Measurements from ENCODE around the gene MORC3. TPM values are rescaled to one million over a fixed set of nuclear protein-coding genes. Genes with fewer than 3 reads are reported as not detected.
"Not testable (repeated sequence)": the region's sequence is repeated elsewhere in the genome, so short reads cannot be mapped to it uniquely, and the experiment has no call there.

Gene MORC3
- total and polyA plus RNA-seq, 12 donors = 12.5 to 32.4 (median 23.6) TPM

DNA sequence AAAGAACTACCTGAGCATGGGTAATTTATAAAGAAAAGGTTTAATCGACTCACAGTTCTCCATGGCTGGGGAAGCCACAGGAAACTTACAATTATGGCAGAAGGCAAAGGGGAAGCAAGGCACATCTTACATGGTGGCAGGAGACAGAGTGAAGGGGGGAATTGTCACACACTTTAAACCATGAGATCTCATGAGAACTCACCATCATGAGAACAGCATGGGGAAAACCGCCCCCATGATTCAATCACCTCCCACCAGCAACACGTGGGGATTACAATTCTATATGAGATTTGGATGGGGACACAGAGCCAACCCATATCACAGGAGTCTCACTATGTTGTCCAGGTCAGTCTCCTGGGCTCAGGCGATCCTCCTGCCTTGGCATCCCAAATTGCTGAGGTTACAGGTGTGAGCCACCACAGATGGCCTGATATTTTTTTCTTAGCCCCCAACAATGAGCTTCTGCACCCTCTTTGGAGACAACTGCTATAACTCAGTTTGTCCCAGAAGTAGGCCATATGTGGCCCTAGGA, 22.5 kb upstream of the MORC3 start:
- no peak for DNase-seq
- WGBS, 4 donors = 88 to 94% (median 92%) methylated on average over 2 to 4 of the region's 4 CpGs
- TF ChIP-seq POLR2A (IDR thresholded peaks at IDR 0.05) = no peak
- TF ChIP-seq CTCF (IDR thresholded peaks at IDR 0.05) = no peak
- Histone ChIP-seq H3K4me3 (peak overlapping the region in 1 of 4 donors; percentile 36), H3K27me3 (no peaks in the 10 kb centered on the region), H3K4me1 (replicated peaks in 1 of 2) (no peaks in the 10 kb centered on the region), H3K27ac (peak overlapping the region in 2 of 5 donors; percentile 21 to 77), H3K36me3 (replicated peaks in 1 of 2) (no peaks in the 10 kb centered on the region), H3K9me3 (replicated peaks in 1 of 3) (no peaks in the 10 kb centered on the region)
- intact Hi-C loops (cut with DNase I) = no loop called here

DNA sequence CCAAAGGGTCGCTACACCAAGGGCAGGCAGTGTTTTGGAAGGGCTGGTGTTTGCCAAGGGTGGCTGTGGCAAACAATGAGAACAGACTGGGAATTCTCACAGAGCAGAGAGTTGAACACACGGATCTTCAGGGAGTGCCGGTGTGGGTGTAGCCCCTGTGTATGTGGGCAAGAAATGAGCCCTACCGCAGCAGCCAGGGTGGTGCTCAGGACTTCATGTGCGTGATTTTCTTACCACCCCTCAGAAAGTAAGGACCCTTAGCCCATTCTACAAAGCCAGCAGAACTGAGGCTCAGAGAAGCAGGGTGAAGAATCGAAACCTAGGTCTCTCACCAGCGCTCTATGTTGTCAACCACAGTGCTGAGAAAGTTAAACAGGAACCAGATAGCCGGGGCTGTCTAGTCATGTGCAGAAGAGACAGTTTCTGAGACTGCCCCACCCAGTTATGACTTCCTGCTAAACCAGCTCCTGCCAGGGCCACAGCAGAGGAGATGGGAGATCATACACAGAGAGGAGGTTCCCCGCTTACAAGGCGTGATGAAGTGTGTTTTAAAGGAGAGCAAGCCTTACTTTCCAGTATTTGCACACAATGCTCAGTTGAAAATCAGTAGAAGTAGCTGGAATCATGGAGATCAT, 21.9 kb upstream of the MORC3 start:
- peak overlapping the region in 2 of 5 donors; percentile 21 to 77 for H3K27ac ChIP-seq
- no peaks in the 10 kb centered on the region for H3K27me3 ChIP-seq
- H3K4me3 ChIP-seq = peak overlapping the region in 1 of 4 donors; percentile 36
- WGBS, 4 donors = 53 to 68% (median 57%) methylated on average over 9 to 10 of the region's 10 CpGs
- peak in 6 of 7 donors; percentile 28 to 67 (median 44) for DNase-seq
- H3K9me3 ChIP-seq (replicated peaks in 1 of 3) = no peaks in the 10 kb centered on the region
- H3K36me3 ChIP-seq (replicated peaks in 1 of 2) = no peaks in the 10 kb centered on the region
- TF ChIP-seq CTCF (IDR thresholded peaks at IDR 0.05) = no peak
- TF ChIP-seq POLR2A (IDR thresholded peaks at IDR 0.05) = no peak
- H3K4me1 ChIP-seq (replicated peaks in 1 of 2) = no peaks in the 10 kb centered on the region
- intact Hi-C loops (cut with DNase I) = no loop called here

DNA sequence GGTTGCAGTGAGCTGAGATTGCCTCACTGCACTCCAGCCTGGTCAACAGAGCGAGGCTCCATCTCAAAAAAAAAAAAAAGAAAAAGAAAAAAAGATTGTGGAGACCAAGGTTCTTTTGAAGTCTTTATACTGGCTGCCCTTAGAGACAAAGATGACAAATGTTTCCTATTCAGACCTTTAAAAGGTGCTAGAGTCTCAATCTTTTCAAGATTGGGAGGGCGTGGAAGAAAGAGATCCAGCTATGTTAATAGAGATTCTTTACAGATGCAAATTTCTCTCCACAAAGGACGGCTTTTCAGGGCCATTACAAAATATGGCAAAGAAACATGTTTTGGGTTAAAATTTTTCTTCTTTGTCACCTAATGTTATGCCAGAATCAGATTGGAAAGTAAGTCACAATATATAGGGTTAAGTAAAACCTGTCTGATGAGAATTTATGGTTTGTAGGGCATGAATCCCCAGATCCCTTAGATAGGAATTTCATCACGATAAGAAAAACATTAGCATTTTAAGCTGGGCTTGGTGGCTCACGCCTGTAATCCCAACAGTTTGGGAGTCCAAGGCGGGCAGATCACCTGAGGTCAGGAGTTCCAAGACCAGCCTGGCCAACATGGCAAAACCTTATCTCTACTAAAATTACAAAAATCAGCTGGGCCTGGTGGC, 13.0 kb upstream of the MORC3 start:
- Histone ChIP-seq H3K4me1 (replicated peaks in 1 of 2) (no peaks in the 10 kb centered on the region), H3K27ac (no peak overlapping the region), H3K27me3 (no peaks in the 10 kb centered on the region), H3K4me3 (no peak overlapping the region), H3K36me3 (replicated peaks in 1 of 2) (no peaks in the 10 kb centered on the region), H3K9me3 (replicated peaks in 1 of 3) (no peaks in the 10 kb centered on the region)
- TF ChIP-seq CTCF (IDR thresholded peaks at IDR 0.05) (no peak), POLR2A (IDR thresholded peaks at IDR 0.05) (no peak)
- intact Hi-C loops (cut with DNase I) = no loop called here
- no peak for DNase-seq
- WGBS, 4 donors = 86 to 90% (median 87%) methylated on average over 6 of the region's 6 CpGs

GRCh38 chr21:36310016-36310415, 10.0 kb upstream of the MORC3 start:
- H3K4me1 ChIP-seq (replicated peaks in 1 of 2) = no peaks in the 10 kb centered on the region
- intact Hi-C loops (cut with DNase I) = loop anchor here in 1 of 2 donors (10.0 kb wide), 1 partner anchor 55 kb away; no protein-coding TSS in a partner anchor
- H3K9me3 ChIP-seq (replicated peaks in 1 of 3) = no peaks in the 10 kb centered on the region
- H3K36me3 ChIP-seq (replicated peaks in 1 of 2) = no peaks in the 10 kb centered on the region
- 90 to 94% (median 91%) methylated on average over 7 of the region's 7 CpGs for WGBS, 4 donors
- H3K4me3 ChIP-seq = no peak overlapping the region
- no peak for DNase-seq
- H3K27ac ChIP-seq = no peak overlapping the region
- TF ChIP-seq CTCF (IDR thresholded peaks at IDR 0.05) = no peak
- no peak for TF ChIP-seq POLR2A (IDR thresholded peaks at IDR 0.05)
- H3K27me3 ChIP-seq = no peaks in the 10 kb centered on the region

DNA sequence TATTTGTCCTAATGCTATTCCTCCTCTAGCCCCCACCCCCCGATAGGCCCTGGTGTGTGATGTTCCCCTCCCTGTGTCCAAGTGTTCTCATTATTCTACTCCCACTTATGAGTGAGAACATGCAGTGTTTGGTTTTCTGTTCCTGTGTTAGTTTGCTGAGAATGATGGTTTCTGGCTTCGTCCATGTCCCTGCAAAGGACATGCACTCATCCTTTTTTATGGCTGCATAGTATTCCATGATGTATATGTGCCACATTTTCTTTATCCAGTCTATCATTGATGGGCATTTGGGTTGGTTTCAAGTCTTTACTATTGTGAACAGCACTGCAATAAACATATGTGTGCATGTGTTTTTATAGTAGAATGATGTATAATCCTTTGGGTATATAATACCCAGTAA, 6.6 kb upstream of the MORC3 start:
- not testable (repeated sequence) for H3K4me1 ChIP-seq (replicated peaks in 1 of 2); H3K27ac ChIP-seq; DNase-seq; H3K4me3 ChIP-seq; H3K9me3 ChIP-seq (replicated peaks in 1 of 3); H3K36me3 ChIP-seq (replicated peaks in 1 of 2); H3K27me3 ChIP-seq
- intact Hi-C loops (cut with DNase I) = loop anchor here in 1 of 2 donors (10.0 kb wide), 1 partner anchor 59 kb away; no protein-coding TSS in a partner anchor
- 77 to 94% (median 78%) methylated on average over 2 of the region's 2 CpGs for WGBS, 4 donors

DNA sequence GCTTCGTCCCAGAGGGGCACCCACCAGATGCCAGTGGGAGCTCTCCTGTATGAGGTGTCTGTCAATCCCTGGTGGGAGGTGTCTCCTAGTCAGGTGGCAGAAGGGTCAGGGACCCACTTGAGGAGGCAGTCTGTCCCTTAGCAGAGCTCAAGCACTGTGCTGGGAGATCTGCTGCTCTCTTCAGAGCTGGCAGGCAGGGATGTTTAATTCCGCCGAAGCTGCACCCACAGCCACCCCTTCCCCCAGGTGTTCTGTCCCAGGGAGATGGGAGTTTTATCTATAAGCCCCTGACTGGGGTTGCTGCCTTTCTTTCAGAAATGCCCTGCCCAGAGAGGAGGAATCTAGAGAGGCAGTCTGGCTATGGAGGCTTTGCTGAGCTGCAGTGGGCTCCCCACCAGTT, 4.0 kb upstream of the MORC3 start:
- intact Hi-C loops (cut with DNase I) = loop anchor here in 1 of 2 donors (10.0 kb wide), 1 partner anchor 61 kb away; no protein-coding TSS in a partner anchor
- H3K9me3 ChIP-seq (replicated peaks in 1 of 3); DNase-seq; H3K27ac ChIP-seq; H3K4me3 ChIP-seq; H3K27me3 ChIP-seq; H3K4me1 ChIP-seq (replicated peaks in 1 of 2); H3K36me3 ChIP-seq (replicated peaks in 1 of 2): not testable (repeated sequence)
- 91 to 100% (median 97%) methylated on average over 1 to 3 of the region's 3 CpGs for WGBS, 4 donors
